SH-SY5Y (cell line): Measurements from ENCODE around the gene MAL.

Experiments used
- GATA2 ChIP-seq: IDR thresholded peaks from 2 replicates; pipeline ENCODE4 v1.6.1; 2011; ENCODE audit warnings: mild to moderate bottlenecking, low read depth, low read length
- GATA3 ChIP-seq: IDR thresholded peaks from 2 replicates; pipeline ENCODE4 v1.6.1; 2011; ENCODE audit warnings: low read depth, mild to moderate bottlenecking, low read length, moderate library complexity

MAL gene

GRCh38 chr2:95041060-95041823, 15.7 kb downstream of the MAL start:
- TF ChIP-seq GATA2 (no peak), GATA3 (no peak)

DNA sequence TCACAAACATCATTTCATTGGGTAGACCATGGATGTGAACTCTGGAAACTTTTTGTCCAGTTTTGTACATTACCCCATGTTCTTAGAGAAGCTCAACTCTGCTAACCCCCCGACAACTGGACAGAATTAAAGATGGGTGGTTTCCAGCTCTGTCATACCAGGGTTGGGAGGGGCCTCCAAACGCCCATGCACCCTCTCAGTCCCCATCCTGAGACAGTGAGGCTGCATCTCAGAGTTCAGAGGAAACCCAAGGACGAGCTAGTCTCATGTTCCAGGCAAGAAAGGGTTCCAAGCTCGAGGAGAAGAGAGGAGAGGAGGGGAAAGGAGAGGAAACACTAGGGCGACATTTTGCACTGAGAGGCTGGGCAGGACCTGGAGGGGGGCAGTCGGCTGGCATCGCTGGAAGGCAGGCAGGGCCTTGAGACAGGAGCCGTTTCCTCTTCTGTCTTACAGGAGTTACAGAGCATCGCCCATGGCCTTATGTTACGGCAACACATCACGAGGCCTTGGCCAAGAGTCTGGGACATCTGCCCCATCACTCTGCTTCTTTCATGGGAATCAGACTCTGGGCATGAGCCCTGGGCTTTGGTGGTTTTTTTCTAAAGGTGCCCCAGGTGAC, 16.4 kb downstream of the MAL start:
- TF ChIP-seq GATA3 (no peak), GATA2 (no peak)

GRCh38 chr2:95042472-95043271, 17.2 kb downstream of the MAL start:
- TF ChIP-seq GATA2 (no peak), GATA3 (no peak)

DNA sequence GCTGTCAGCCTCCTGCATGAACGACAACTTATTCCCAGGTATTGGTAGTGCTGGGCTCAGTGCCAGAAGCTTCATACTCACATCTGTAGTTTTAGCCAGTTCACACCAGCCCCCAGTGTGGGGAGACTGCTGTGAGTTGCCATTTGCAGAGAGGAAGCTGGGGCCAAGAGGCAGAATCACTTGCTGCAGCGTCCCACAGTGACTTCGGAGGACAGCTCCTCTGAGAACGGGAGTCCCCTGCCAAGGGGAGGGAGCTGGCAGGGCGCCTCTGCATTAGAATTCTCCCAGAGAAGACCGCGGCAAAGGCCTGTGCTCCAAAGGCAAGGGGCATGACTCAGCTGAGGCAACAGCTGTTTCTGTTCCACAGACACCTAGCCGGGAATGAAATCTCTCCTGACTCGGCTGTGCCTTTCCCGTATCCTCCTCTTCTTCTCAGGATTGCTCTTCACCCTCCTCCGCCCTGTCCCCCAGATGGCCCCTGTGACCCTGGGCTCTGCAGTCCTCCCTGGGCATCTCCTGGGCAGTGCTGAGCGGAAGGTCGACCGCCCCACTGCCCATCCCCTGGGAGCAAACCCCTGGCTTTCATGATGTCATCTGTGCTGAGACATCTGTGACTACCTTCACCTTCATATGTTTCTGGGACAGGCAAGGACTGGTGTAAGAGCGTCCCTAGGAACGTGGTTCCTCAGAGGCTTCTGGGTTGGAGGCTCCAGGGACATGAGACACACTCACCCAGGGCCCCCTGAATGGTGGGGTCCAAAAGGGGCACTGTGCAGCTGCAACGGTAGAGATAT, 18.0 kb downstream of the MAL start:
- TF ChIP-seq GATA2 (no peak), GATA3 (no peak)

GRCh38 chr2:95044601-95045000, 19.1 kb downstream of the MAL start:
- TF ChIP-seq GATA2 (no peak), GATA3 (no peak)

DNA sequence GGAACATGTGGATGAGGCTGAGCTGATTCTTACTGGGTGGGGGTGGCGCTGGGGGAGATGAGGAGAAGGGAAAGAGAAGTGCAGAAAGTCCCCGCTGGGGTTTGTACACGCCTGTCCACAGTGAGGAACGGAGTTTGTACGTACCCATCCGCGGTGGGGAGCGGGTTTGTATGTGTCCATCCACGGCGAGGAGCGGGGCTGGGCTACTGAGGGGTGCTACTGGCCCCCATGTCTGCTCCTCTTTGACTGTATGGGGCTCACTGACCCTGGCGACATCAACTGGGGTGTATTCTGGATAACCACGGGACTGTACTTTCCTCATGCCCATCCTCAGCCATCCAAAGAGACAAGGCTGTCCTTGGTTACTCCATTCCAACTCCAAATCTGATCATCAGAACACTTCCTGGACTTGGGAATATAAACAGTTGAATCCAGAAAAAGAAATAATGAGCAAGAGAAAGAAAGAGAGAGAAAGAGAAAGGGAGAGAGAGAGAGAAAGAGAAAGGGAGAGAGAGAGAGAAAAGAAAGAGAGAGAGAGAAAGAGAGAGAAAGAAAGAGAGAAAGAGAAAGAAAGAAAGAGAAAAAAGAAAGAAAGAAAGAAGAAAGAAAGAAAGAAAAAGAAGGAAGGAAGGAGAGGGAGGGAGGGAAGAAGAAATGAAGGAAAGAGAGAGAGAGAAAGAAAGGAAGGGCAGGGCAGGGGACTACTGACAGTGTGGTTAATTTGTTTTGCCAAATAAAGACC, 21.0 kb downstream of the MAL start:
- no peak for TF ChIP-seq GATA3
- TF ChIP-seq GATA2, result no peak

GRCh38 chr2:95047629-95048510, 22.4 kb downstream of the MAL start:
- TF ChIP-seq GATA2 (no peak), GATA3 (no peak)

DNA sequence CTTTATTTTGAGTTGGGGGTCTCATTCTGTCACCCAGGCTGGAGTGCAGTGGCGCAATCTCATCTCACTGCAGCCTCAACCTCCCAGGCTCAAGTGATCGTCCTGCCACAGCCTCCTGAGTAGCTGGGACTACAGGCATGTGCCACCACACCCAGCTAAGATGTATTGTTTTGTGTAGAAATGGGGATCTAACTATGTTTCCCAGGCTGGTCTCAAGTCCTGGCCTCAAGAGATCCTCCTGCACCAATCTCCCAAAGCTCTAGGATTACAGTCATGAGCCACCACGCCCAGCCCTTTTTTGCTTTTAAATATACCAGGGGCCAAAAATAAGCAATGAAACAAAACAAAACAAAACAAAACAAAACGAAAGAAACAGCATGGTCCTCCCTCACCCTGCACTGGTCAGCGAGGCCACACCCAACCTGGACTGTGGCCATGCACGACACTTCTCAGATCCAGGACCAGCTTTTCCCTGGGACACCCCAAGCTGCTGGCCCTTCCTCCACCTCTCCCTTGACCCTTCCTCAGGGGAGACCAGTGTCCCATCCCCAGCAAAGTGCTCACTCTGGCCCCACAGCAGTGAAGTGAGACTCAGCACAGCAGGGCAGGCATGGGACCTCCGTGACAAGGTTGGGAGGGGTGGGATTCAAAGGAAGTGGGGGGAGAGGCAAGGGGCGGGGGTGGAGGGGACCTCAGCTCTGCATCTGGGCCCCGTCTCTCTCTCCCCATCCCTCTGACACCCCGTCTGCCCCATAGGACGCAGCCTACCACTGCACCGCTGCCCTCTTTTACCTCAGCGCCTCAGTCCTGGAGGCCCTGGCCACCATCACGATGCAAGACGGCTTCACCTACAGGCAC, 23.5 kb downstream of the MAL start:
- TF ChIP-seq GATA2, result no peak
- TF ChIP-seq GATA3, result no peak

DNA sequence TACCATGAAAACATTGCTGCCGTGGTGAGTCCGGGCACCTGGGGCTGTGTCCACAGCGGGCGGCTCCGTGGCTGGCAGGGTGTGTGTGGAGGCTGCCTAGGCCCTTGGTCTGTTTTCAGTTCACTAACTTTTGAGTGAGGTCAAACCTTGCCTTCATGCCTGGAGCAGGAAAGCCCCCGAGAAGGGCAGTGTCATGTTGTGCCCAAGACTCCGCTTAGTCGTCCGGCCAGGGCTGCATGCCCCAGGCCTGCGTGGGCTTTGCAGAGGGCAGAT, 24.1 kb downstream of the MAL start:
- TF ChIP-seq GATA3, result no peak
- TF ChIP-seq GATA2, result no peak

- no peak for TF ChIP-seq GATA2
Measured at GRCh38 chr2:95049961-95050360, 24.5 kb downstream of the MAL start.

GRCh38 chr2:95050385-95051300, 25.1 kb downstream of the MAL start:
- TF ChIP-seq GATA3 (no peak), GATA2 (no peak)
